K562 (cell line): Measurements from ENCODE around the gene ZNF672. TPM values are rescaled to one million over a fixed set of nuclear protein-coding genes. Genes with fewer than 3 reads are reported as not detected.

Source experiments
- ATAC-seq: fragments of 200-7000 bp; cut with Tn5 transposase; 3 replicates; pipeline ENCODE4 v1.9.1; 2020; ENCODE audit warnings: moderate library complexity
- BruUV-seq: library from RNA; stranded (reverse); fragments of 400-500 nt; replicated peaks from 2 replicates; lab custom pipeline; 2021; lab: Mats Ljungman, UMichigan
- CTCF ChIA-PET: fragments of 300-600 bp; formaldehyde crosslinking; extraction: SDS; loops from one replicate; lab custom pipeline; 2021; ENCODE audit warnings: low intra/inter-chr PET ratio; lab: Yijun Ruan, JAX
- POLR2A ChIA-PET: fragments of 300-600, 350-650 bp; sonication (Branson Sonifier 250); formaldehyde crosslinking; extraction: SDS; loops from one replicate; lab custom pipeline; 2021; ENCODE audit warnings: antibody characterized with exemption, inconsistent platforms; lab: Yijun Ruan, JAX
- DNase-seq, 4 experiments: peaks; one replicate each; pipeline versions ENCODE4 v3.0.0 to v3.0.0-alpha.2; 2011 to 2018; ENCODE audit warnings: low spot score in 3 of 4, mixed read lengths in 3 of 4; ENCODE audit errors: extremely low read depth in 1 of 4
- FAIRE-seq: peaks from 2 replicates; lab custom pipeline; 2011; peaks lifted over from hg19 to GRCh38; lab: Jason Lieb, UNC
- H2AFZ ChIP-seq: 2 replicates; pipeline ENCODE4 v1.6.0; 2011; ENCODE audit warnings: low read depth, low read length, control low read depth, inconsistent platforms
- H3K27ac ChIP-seq: fragments of 200-600 bp; 3 replicates; pipeline ENCODE4 v1.8.0; 2011; ENCODE audit warnings: low read depth, mild to moderate bottlenecking, control low read depth, inconsistent platforms, low read length, moderate library complexity, mixed read lengths; ENCODE audit errors: extremely low read depth
- H3K27me3 ChIP-seq, 2 experiments: fragments of 300-600 bp in 1 of 2; 2 replicates in 1 of 2; 3 replicates in 1 of 2; pipeline versions ENCODE4 v1.6.0 to v1.8.0; 2011; ENCODE audit warnings: inconsistent platforms in 2 of 2, low read length in 2 of 2, mild to moderate bottlenecking in 1 of 2, mixed read lengths in 1 of 2, moderate library complexity in 1 of 2; ENCODE audit not compliant: control insufficient read depth in 2 of 2, insufficient read depth in 2 of 2
- H3K36me3 ChIP-seq: fragments of 300-600 bp; 3 replicates; pipeline ENCODE4 v1.8.0; 2011; ENCODE audit warnings: mild to moderate bottlenecking, low read length, inconsistent platforms; ENCODE audit not compliant: control insufficient read depth, insufficient read depth
- H3K4me1 ChIP-seq, 2 experiments: fragments of 200-600 bp in 1 of 2; replicated peaks in 1 of 2; 2 replicates in 1 of 2; 3 replicates in 1 of 2; pipeline versions ENCODE4 v1.5.1 to v1.8.0; 2011; ENCODE audit warnings: inconsistent platforms in 2 of 2, low read length in 2 of 2, mild to moderate bottlenecking in 1 of 2, mixed read lengths in 1 of 2, moderate library complexity in 1 of 2; ENCODE audit not compliant: control insufficient read depth in 2 of 2, insufficient read depth in 2 of 2
- H3K4me2 ChIP-seq: 2 replicates; pipeline ENCODE4 v1.6.1; 2011; ENCODE audit warnings: low read length, control low read depth, inconsistent platforms, mixed read lengths; ENCODE audit not compliant: insufficient read depth
- H3K4me3 ChIP-seq: fragments of 200-600 bp; sonication (generic), shearing (Covaris generic); 2 replicates; pipeline ENCODE4 v1.5.1; 2016; ENCODE audit warnings: control low read depth, inconsistent platforms
- H3K79me2 ChIP-seq: fragments of 200-600 bp; 3 replicates; pipeline ENCODE4 v1.8.0; 2011; ENCODE audit warnings: low read length, inconsistent platforms; ENCODE audit not compliant: control insufficient read depth, insufficient read depth
- H3K9ac ChIP-seq, 2 experiments: 2 replicates each; pipeline versions ENCODE4 v1.6.0 to v1.6.1; 2011; ENCODE audit warnings: low read depth in 2 of 2, low read length in 2 of 2, control low read depth in 1 of 2, inconsistent platforms in 1 of 2, mild to moderate bottlenecking in 1 of 2, mixed read lengths in 1 of 2; ENCODE audit not compliant: insufficient read depth in 1 of 2
- H3K9me1 ChIP-seq: one replicate; pipeline ENCODE4 v1.6.0; 2011; ENCODE audit warnings: inconsistent platforms, mild to moderate bottlenecking, low read length, moderate library complexity; ENCODE audit not compliant: control insufficient read depth, insufficient read depth
- H3K9me3 ChIP-seq: replicated peaks from 2 replicates; pipeline ENCODE4 v1.5.1; 2011; ENCODE audit warnings: low read depth, low read length, inconsistent platforms; ENCODE audit not compliant: control insufficient read depth, insufficient read depth
- H4K20me1 ChIP-seq: replicated peaks from 2 replicates; pipeline ENCODE4 v1.6.1; 2011; ENCODE audit warnings: low read length, inconsistent platforms, mixed read lengths; ENCODE audit not compliant: control insufficient read depth, insufficient read depth
- SP1 ChIP-seq: sonication (generic); formaldehyde crosslinking; IDR thresholded peaks from 2 replicates; pipeline ENCODE4 v1.8.1; 2022; ENCODE audit warnings: mild to moderate bottlenecking, missing genetic modification reagents
- WGBS: fragments of 100-300 bp; shearing (Covaris generic); methylation state at CpG from one replicate; pipeline ENCODE4 v1.1.6; 2016; ENCODE audit warnings: low coverage, mixed read lengths; ENCODE audit not compliant: insufficient coverage; ENCODE audit errors: missing lambda C conversion rate; 5-methylcytosine and 5-hydroxymethylcytosine counted together
- in situ Hi-C: fragments of 300-500 bp; cut with MboI; formaldehyde crosslinking; loops from 4 replicates; pipeline ENCODE4 v1.15.0; 2018; ENCODE audit warnings: inconsistent platforms, mixed read lengths
- intact Hi-C: fragments of 100-400 bp; cut with micrococcal nuclease; formaldehyde crosslinking; loops from 2 replicates; pipeline ENCODE4 v1.14.2; 2022
- polyA plus RNA-seq, 8 experiments: library from polyadenylated mRNA; depleted of rRNA in 4 of 8; stranded (reverse) in 5 of 8; unstranded in 3 of 8; fragments of >200 nt; fragmentation: Nextera tagmentation in 2 of 8; fragmentation: Illumina TruSeq in 1 of 8; extraction: Ambion mirVana in 2 of 8; extraction: Trizol in 1 of 8; gene quantifications; 2 replicates each; pipeline versions ENCODE4 v1.2.1 to v1.2.3, GENCODE V29; 2011 to 2014; ENCODE audit warnings: inconsistent platforms in 1 of 8, missing spikeins in 1 of 8
- total RNA-seq, 7 experiments: library from RNA; depleted of rRNA in 6 of 7; stranded (reverse); fragments of >200 nt in 6 of 7; fragmentation: Illumina TruSeq in 2 of 7; extraction: Trizol in 2 of 7; gene quantifications; 2 replicates each; pipeline versions ENCODE4 v1.2.1 to v1.2.3, GENCODE V29; 2011 to 2021; ENCODE audit warnings: low replicate concordance in 1 of 7
- TF ChIP-seq, protein P1 (sequence below): sonication (generic); formaldehyde crosslinking; IDR thresholded peaks from 2 replicates; pipeline ENCODE4 v1.9.0; 2022; ENCODE audit warnings: mild to moderate bottlenecking, missing genetic modification reagents

The ZNF672 gene
- total and polyA plus RNA-seq, 9 of the 15 experiments (the other 6 are each of a cell fraction or from before 2014, with no cell fraction given) = 1.9 to 57.9 (median 24.1) TPM

DNA sequence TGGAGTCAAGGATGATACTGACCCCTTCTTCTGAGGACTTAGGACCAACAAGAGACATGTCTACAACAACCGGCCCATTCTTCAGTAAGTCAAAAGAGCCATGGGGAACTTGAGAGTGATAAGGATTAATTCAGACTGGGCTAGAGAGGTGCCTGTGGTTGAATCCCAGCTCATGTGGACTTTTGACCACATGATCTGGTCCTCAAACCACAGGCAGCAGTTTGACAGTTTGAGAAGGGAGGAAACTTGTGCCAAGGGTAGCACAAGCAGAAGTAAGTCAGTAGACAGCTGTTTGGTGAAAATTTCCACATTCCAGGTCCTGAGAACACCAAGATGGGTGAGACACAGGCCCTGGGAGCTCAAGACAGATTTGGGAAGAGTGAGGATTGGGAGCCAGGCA, 32.1 kb upstream of the ZNF672 start:
- H3K9me3 ChIP-seq = no peaks in the 10 kb centered on the region; the same call in 1 of the 2 replicates
- CTCF ChIA-PET = interaction anchor here (0.5 to 3.0 kb wide), 3 partner anchors 102 to 402 kb away, joined by 3 to 39 read pairs (median 9); no protein-coding TSS in a partner anchor
- in situ Hi-C loops = no loop called here
- no peaks in the 10 kb centered on the region for H3K36me3 ChIP-seq
- peak; percentile 19 for FAIRE-seq
- H2AFZ ChIP-seq = no peak overlapping the region
- H3K27me3 ChIP-seq = peaks cover 7 to 18% of the 10 kb centered on the region in 2 experiments; a peak in 3 of 5 replicates
- DNase-seq = no peak
- TF ChIP-seq SP1 (CRISPR knock-in tag) = no peak
- TF ChIP-seq, protein P1, sequence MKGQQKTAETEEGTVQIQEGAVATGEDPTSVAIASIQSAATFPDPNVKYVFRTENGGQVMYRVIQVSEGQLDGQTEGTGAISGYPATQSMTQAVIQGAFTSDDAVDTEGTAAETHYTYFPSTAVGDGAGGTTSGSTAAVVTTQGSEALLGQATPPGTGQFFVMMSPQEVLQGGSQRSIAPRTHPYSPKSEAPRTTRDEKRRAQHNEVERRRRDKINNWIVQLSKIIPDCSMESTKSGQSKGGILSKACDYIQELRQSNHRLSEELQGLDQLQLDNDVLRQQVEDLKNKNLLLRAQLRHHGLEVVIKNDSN (CRISPR knock-in tag) = peak; percentile 27; the same call in 1 of the 2 replicates
- TF ChIP-seq, all 486 proteins: peak for 1
- H3K27ac ChIP-seq = no peak overlapping the region
- no peak overlapping the region for H3K4me2 ChIP-seq
- H4K20me1 ChIP-seq = peaks cover 1% of the 10 kb centered on the region; the same call in 1 of the 2 replicates
- peaks cover 10 to 11% of the 10 kb centered on the region in 2 experiments; a peak in 2 of 5 replicates for H3K4me1 ChIP-seq
- no peak for ATAC-seq
- intact Hi-C loops = loop anchor here (5.0 kb wide), 3 partner anchors 49 to 974 kb away; partner anchors contain the start of gene LYPD8
- H3K9me1 ChIP-seq = no peaks in the 10 kb centered on the region
- H3K4me3 ChIP-seq = no peak overlapping the region
- no peaks in the 10 kb centered on the region for H3K79me2 ChIP-seq
- BruUV-seq = no TSS peak
- 37% methylated on average over 1 of the region's 1 CpG for WGBS
- H3K9ac ChIP-seq = no peak overlapping the region
- POLR2A ChIA-PET = interaction anchor here (0.8 to 1.8 kb wide), 2 partner anchors 16 to 36 kb away, joined by 3 to 5 read pairs; no protein-coding TSS in a partner anchor
